HCT116 (cell line): ENCODE data around the gene SEC16A. TPM values are rescaled to one million over a fixed set of nuclear protein-coding genes. Genes with fewer than 3 reads are reported as not detected.

Source experiments
- ATAC-seq: fragments of 200-7000 bp; cut with Tn5 transposase; 2 replicates; pipeline ENCODE4 v1.9.1; 2020; ENCODE audit warnings: mild to moderate bottlenecking, moderate library complexity
- BruUV-seq: library from RNA; stranded (reverse); fragments of 400-500 nt; replicated peaks from 2 replicates; lab custom pipeline; 2021; lab: Mats Ljungman, UMichigan
- CTCF ChIA-PET: fragments of 300-600 bp; sonication (Branson Sonifier 250); formaldehyde crosslinking; loops from one replicate; lab custom pipeline; 2021; ENCODE audit warnings: antibody characterized with exemption; lab: Charles Lee
- POLR2A ChIA-PET: fragments of 300-600, 350-600 bp; sonication (Branson Sonifier 250); formaldehyde crosslinking; loops from one replicate; lab custom pipeline; 2021; ENCODE audit warnings: antibody characterized with exemption; lab: Charles Lee
- RAD21 ChIA-PET, 2 experiments: fragments of 300-600 bp; sonication (Branson Sonifier 250); formaldehyde crosslinking; loops; one replicate each; lab custom pipeline; 2023; ENCODE audit warnings: low total read pairs in 2 of 2; ENCODE audit not compliant: uncharacterized antibody in 2 of 2, unreplicated experiment in 2 of 2, low non-redundant PET in 1 of 2; lab: Charles Lee
- DNase-seq: peaks from one replicate; pipeline ENCODE4 v3.0.0-alpha.2; 2010; ENCODE audit warnings: low read depth, low spot score
- H2AFZ ChIP-seq: fragments of 200-600 bp; shearing (Covaris generic), sonication (generic); 2 replicates; pipeline ENCODE4 v1.6.1; 2017; ENCODE audit warnings: low read depth, mixed run types, mixed read lengths, antibody characterized with exemption, low read length; ENCODE audit not compliant: poor library complexity, severe bottlenecking
- H3K27ac ChIP-seq: 2 replicates; pipeline ENCODE4 v1.5.1; 2012; ENCODE audit warnings: low read depth, low read length
- H3K27me3 ChIP-seq: fragments of 200-600 bp; sonication (generic); 2 replicates; pipeline ENCODE4 v1.6.1; 2016; ENCODE audit warnings: mixed run types, low read length, mixed read lengths; ENCODE audit not compliant: insufficient read depth
- H3K36me3 ChIP-seq, 2 experiments: fragments of 200-500 bp in 1 of 2; fragments of 200-600 bp in 1 of 2; sonication (Bioruptor generic) in 1 of 2; sonication (generic) in 1 of 2; 2 replicates each; pipeline versions ENCODE4 v1.5.1 to v1.6.1; 2014 to 2016; ENCODE audit warnings: low read length in 2 of 2, inconsistent platforms in 1 of 2, mixed read lengths in 1 of 2, mixed run types in 1 of 2; ENCODE audit not compliant: insufficient read depth in 2 of 2, control insufficient read depth in 1 of 2
- H3K4me1 ChIP-seq, 2 experiments: fragments of 200-600 bp in 1 of 2; sonication (generic) in 1 of 2; 2 replicates each; pipeline versions ENCODE4 v1.5.1 to v1.6.1; 2012 to 2017; ENCODE audit warnings: low read length in 2 of 2, inconsistent platforms in 1 of 2, mild to moderate bottlenecking in 1 of 2, mixed read lengths in 1 of 2, mixed run types in 1 of 2, moderate library complexity in 1 of 2; ENCODE audit not compliant: insufficient read depth in 2 of 2, control insufficient read depth in 1 of 2
- H3K4me2 ChIP-seq: fragments of 200-600 bp; sonication (generic); 2 replicates; pipeline ENCODE4 v1.6.1; 2017; ENCODE audit warnings: mixed run types, low read length, mixed read lengths
- H3K4me3 ChIP-seq, 2 experiments: fragments of 200-600 bp in 1 of 2; sonication (generic) in 1 of 2; replicated peaks in 1 of 2; 2 replicates each; pipeline ENCODE4 v1.5.1; 2011 to 2016; ENCODE audit warnings: low read length in 2 of 2, control low read depth in 1 of 2, low read depth in 1 of 2, mild to moderate bottlenecking in 1 of 2, mixed read lengths in 1 of 2, mixed run types in 1 of 2
- H3K79me2 ChIP-seq: fragments of 200-600 bp; sonication (generic); 2 replicates; pipeline ENCODE4 v1.6.1; 2017; ENCODE audit warnings: mild to moderate bottlenecking, mixed run types, low read length, moderate library complexity, mixed read lengths; ENCODE audit not compliant: insufficient read depth
- H3K9ac ChIP-seq: fragments of 200-600 bp; sonication (generic); 2 replicates; pipeline ENCODE4 v1.6.1; 2016; ENCODE audit warnings: low read length, mixed read lengths
- H3K9me2 ChIP-seq: fragments of 200-600 bp; sonication (generic), shearing (Covaris generic); 2 replicates; pipeline ENCODE4 v1.6.1; 2017; ENCODE audit warnings: mixed run types, mild to moderate bottlenecking, moderate library complexity; ENCODE audit not compliant: insufficient read depth
- H3K9me3 ChIP-seq, 2 experiments: fragments of 200-500 bp in 1 of 2; fragments of 200-600 bp in 1 of 2; sonication (Bioruptor generic) in 1 of 2; sonication (generic) in 1 of 2; 2 replicates each; pipeline ENCODE4 v1.6.1; 2014 to 2017; ENCODE audit warnings: low read length in 2 of 2, mixed read lengths in 2 of 2, inconsistent platforms in 1 of 2, low read depth in 1 of 2, mild to moderate bottlenecking in 1 of 2, mixed run types in 1 of 2, moderate library complexity in 1 of 2; ENCODE audit not compliant: control insufficient read depth in 1 of 2, insufficient read depth in 1 of 2
- H4K20me1 ChIP-seq: fragments of 200-600 bp; sonication (generic), shearing (Covaris generic); 2 replicates; pipeline ENCODE4 v1.6.1; 2017; ENCODE audit warnings: mixed run types, mild to moderate bottlenecking, moderate library complexity; ENCODE audit not compliant: insufficient read depth
- CBX3 ChIP-seq: IDR thresholded peaks from 2 replicates; pipeline ENCODE4 v1.6.1; 2012; ENCODE audit warnings: low read depth
- CEBPB ChIP-seq: IDR thresholded peaks from 2 replicates; pipeline ENCODE4 v1.6.1; 2012; ENCODE audit warnings: low read depth
- EGR1 ChIP-seq: IDR thresholded peaks from 2 replicates; pipeline ENCODE4 v1.6.1; 2012; ENCODE audit warnings: low read depth
- ELF1 ChIP-seq: IDR thresholded peaks from 2 replicates; pipeline ENCODE4 v1.6.1; 2012; ENCODE audit warnings: low read depth, borderline replicate concordance
- EZH2 ChIP-seq: fragments of 200-600 bp; sonication (generic); IDR thresholded peaks from 2 replicates; pipeline ENCODE4 v1.6.1; 2017; ENCODE audit warnings: antibody characterized with exemption, mixed run types
- FOSL1 ChIP-seq: IDR thresholded peaks from 2 replicates; pipeline ENCODE4 v1.6.1; 2012; ENCODE audit warnings: low read depth
- POLR2A ChIP-seq: IDR thresholded peaks from 2 replicates; pipeline ENCODE4 v1.7.0; 2011; ENCODE audit warnings: borderline replicate concordance; ENCODE audit not compliant: insufficient read depth, insufficient read length; ENCODE audit errors: extremely low read depth
- RAD21 ChIP-seq: IDR thresholded peaks from 2 replicates; pipeline ENCODE4 v1.6.1; 2012; ENCODE audit warnings: low read depth, mild to moderate bottlenecking
- SIN3A ChIP-seq: IDR thresholded peaks from 2 replicates; pipeline ENCODE4 v1.6.1; 2012; ENCODE audit warnings: low read depth
- SRF ChIP-seq: IDR thresholded peaks from 2 replicates; pipeline ENCODE4 v1.6.1; 2012; ENCODE audit warnings: low read depth
- TCF7L2 ChIP-seq: IDR thresholded peaks from 2 replicates; pipeline ENCODE4 v1.7.0; 2011; ENCODE audit warnings: borderline replicate concordance, inconsistent platforms; ENCODE audit not compliant: insufficient read depth, insufficient read length; ENCODE audit errors: extremely low read depth
- YY1 ChIP-seq: IDR thresholded peaks from 2 replicates; pipeline ENCODE4 v1.6.1; 2011; ENCODE audit warnings: low read length, low read depth, moderate library complexity, mild to moderate bottlenecking; ENCODE audit not compliant: insufficient replicate concordance; ENCODE audit errors: extremely low read depth
- intact Hi-C: fragments of 100-400 bp; cut with micrococcal nuclease; formaldehyde crosslinking; loops from 2 replicates; pipeline ENCODE4 v1.10.0; 2022
- total RNA-seq: library from RNA; stranded (reverse); gene quantifications from one replicate; pipeline ENCODE4 v1.2.1, GENCODE V29; 2021; ENCODE audit not compliant: unreplicated experiment
- TF ChIP-seq, protein P1 (sequence below), 3 experiments: fragments of 200-600 bp in 1 of 3; sonication (generic) in 1 of 3; IDR thresholded peaks in 2 of 3; conservative IDR thresholded peaks in 1 of 3; 2 replicates each; pipeline ENCODE4 v1.5.1; 2012 to 2017; ENCODE audit warnings: low read depth in 2 of 3, low read length in 2 of 3, antibody characterized with exemption in 1 of 3, borderline replicate concordance in 1 of 3, control low read depth in 1 of 3, mild to moderate bottlenecking in 1 of 3, mixed read lengths in 1 of 3, mixed run types in 1 of 3, moderate library complexity in 1 of 3; ENCODE audit not compliant: insufficient read depth in 1 of 3

SEC16A gene
- total RNA-seq, 1 experiment from 2014 or later = 49.8 TPM

DNA sequence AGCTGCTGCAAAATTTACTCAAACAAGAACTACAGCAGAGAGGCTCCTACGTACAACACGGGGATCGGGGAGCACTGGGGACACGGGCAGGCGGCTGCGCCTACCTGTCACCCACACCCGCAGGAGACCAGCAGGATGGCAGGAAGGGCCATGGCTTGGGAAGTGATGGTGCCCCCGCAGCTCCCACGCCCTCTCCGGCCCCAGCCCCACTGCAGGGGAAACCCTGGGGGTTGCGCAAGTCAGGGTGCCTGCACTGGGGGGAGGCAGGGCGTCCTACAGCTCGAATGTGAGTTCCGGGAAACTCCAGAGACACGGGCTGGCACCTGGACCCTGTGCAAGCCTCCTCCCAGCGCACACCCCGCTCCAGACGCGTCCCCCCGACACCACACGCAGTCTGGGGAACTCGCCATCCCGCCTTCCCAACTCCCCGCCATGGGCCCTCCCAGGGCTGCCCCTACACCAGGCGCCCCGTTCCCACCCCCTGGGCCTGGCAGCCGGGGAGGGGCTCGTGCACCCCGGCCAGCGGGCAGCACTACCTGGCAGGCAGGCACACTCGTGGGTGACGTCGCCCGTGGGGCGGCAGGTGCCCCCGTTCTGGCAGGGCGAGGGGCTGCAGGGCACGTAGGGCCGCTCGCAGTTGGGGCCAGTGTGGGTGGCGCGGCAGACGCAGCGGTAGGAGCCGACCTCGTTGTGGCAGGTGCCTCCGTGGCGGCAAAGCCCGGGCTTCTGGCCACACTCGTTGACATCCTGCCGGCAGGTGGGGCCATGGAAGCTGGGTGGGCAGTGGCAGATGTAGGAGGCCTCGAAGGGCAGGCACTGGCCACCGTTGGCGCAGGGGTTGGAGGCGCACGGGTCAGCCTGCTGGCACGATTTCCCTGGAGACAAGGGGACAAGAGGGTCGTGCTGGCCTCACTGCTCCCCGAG lies 39.7 kb upstream of the SEC16A start:
- POLR2A ChIA-PET = no interaction called here

More for the DNA sequence above, 39.7 kb upstream of the SEC16A start:
- no peaks in the 10 kb centered on the region for H3K9me2 ChIP-seq
- H3K79me2 ChIP-seq = peaks cover 16% of the 10 kb centered on the region; the same call in 1 of the 2 replicates
- H3K9ac ChIP-seq = no peak overlapping the region
- no peak overlapping the region for H3K27ac ChIP-seq
- no peak for ATAC-seq
- DNase-seq = no peak
- no peaks in the 10 kb centered on the region for H4K20me1 ChIP-seq
- H3K4me1 ChIP-seq = peaks cover 13% of the 10 kb centered on the region in 2 experiments
- CTCF ChIA-PET = no interaction called here
- RAD21 ChIA-PET = no interaction called here
- no peaks in the 10 kb centered on the region for H3K27me3 ChIP-seq
- no peak for TF ChIP-seq ELF1
- no peak for TF ChIP-seq EGR1
- TF ChIP-seq, protein P1, sequence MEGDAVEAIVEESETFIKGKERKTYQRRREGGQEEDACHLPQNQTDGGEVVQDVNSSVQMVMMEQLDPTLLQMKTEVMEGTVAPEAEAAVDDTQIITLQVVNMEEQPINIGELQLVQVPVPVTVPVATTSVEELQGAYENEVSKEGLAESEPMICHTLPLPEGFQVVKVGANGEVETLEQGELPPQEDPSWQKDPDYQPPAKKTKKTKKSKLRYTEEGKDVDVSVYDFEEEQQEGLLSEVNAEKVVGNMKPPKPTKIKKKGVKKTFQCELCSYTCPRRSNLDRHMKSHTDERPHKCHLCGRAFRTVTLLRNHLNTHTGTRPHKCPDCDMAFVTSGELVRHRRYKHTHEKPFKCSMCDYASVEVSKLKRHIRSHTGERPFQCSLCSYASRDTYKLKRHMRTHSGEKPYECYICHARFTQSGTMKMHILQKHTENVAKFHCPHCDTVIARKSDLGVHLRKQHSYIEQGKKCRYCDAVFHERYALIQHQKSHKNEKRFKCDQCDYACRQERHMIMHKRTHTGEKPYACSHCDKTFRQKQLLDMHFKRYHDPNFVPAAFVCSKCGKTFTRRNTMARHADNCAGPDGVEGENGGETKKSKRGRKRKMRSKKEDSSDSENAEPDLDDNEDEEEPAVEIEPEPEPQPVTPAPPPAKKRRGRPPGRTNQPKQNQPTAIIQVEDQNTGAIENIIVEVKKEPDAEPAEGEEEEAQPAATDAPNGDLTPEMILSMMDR (IDR thresholded peaks at IDR 0.05 in 2 of 3, conservative IDR thresholded peaks at IDR 0.05 in 1 of 3; ENCODE audit: borderline replicate concordance in 1 of 3, insufficient read depth in 1 of 3, low read depth in 2 of 3, low read length in 2 of 3) = no peak
- no peak for TF ChIP-seq YY1
- no peak for TF ChIP-seq CBX3
- no peak for TF ChIP-seq EZH2
- TF ChIP-seq CEBPB = no peak
- no peak for TF ChIP-seq TCF7L2
- TF ChIP-seq POLR2A = no peak
- no peak for TF ChIP-seq SRF
- TF ChIP-seq RAD21 = no peak
- no peak for TF ChIP-seq FOSL1
- no peak for TF ChIP-seq SIN3A
- no peak overlapping the region for H2AFZ ChIP-seq
- H3K4me3 ChIP-seq = no peak overlapping the region
- no TSS peak for BruUV-seq
- intact Hi-C loops = no loop called here
- H3K9me3 ChIP-seq = no peaks in the 10 kb centered on the region
- H3K4me2 ChIP-seq = no peak overlapping the region
- peaks cover 2 to 14% of the 10 kb centered on the region in 2 experiments; a peak in 2 of 4 replicates for H3K36me3 ChIP-seq
